AG10803 (cell line): Measurements from ENCODE around the gene ZBTB21.
A peak's percentile ranks its signal among the peaks of the same experiment; 100 is the strongest.
"Not testable (repeated sequence)": the region's sequence is repeated elsewhere in the genome, so short reads cannot be mapped to it uniquely, and the experiment has no call there.

Experiments
- DNase-seq: peaks from one replicate; pipeline ENCODE4 v3.0.0; 2010; ENCODE audit warnings: low read depth
- H3K4me3 ChIP-seq: 2 replicates; pipeline ENCODE4 v1.5.1; 2011; ENCODE audit warnings: mild to moderate bottlenecking, low read length, control low read depth
- CTCF ChIP-seq: conservative IDR thresholded peaks from 2 replicates; pipeline ENCODE4 v1.5.1; 2011; ENCODE audit warnings: mild to moderate bottlenecking, low read length, control low read depth, inconsistent platforms

Gene ZBTB21

GRCh38 chr21:42004406-42005199, 5.6 kb downstream of the ZBTB21 start:
- TF ChIP-seq CTCF = no peak

GRCh38 chr21:42003051-42003461, 7.1 kb downstream of the ZBTB21 start:
- peak; percentile 80 for DNase-seq
- TF ChIP-seq CTCF = no peak
- H3K4me3 ChIP-seq = no peak overlapping the region

More at GRCh38 chr21:42004406-42005199, 5.6 kb downstream of the ZBTB21 start:
- no peak for DNase-seq
- H3K4me3 ChIP-seq = no peak overlapping the region

GRCh38 chr21:42002421-42002958, 7.7 kb downstream of the ZBTB21 start:
- peak overlapping the region; percentile 15; the same call in 1 of the 2 replicates for H3K4me3 ChIP-seq
- peak; percentile 93 for DNase-seq
- TF ChIP-seq CTCF = no peak

GRCh38 chr21:42001781-42002180, 8.4 kb downstream of the ZBTB21 start:
- no peak for DNase-seq
- no peak for TF ChIP-seq CTCF
- H3K4me3 ChIP-seq = no peak overlapping the region

GRCh38 chr21:42000908-42001307, 9.3 kb downstream of the ZBTB21 start:
- DNase-seq = no peak
- TF ChIP-seq CTCF = no peak
- no peak overlapping the region for H3K4me3 ChIP-seq

GRCh38 chr21:41997657-41998056, 12.5 kb downstream of the ZBTB21 start:
- no peak for TF ChIP-seq CTCF
- no peak overlapping the region for H3K4me3 ChIP-seq
- DNase-seq = no peak

GRCh38 chr21:41995577-41995976, 14.6 kb downstream of the ZBTB21 start:
- DNase-seq = no peak
- TF ChIP-seq CTCF = no peak

GRCh38 chr21:41994613-41995012, 15.5 kb downstream of the ZBTB21 start:
- not testable (repeated sequence) for DNase-seq, H3K4me3 ChIP-seq

More at GRCh38 chr21:41995577-41995976, 14.6 kb downstream of the ZBTB21 start:
- no peak overlapping the region for H3K4me3 ChIP-seq
